ENCODE data around the gene CRKL. TPM values are rescaled to one million over a fixed set of nuclear protein-coding genes. Genes with fewer than 3 reads are reported as not detected.

CRKL gene
- total and polyA plus RNA-seq, 12 donors, result 19.2 to 76.9 (median 54.4) TPM

DNA sequence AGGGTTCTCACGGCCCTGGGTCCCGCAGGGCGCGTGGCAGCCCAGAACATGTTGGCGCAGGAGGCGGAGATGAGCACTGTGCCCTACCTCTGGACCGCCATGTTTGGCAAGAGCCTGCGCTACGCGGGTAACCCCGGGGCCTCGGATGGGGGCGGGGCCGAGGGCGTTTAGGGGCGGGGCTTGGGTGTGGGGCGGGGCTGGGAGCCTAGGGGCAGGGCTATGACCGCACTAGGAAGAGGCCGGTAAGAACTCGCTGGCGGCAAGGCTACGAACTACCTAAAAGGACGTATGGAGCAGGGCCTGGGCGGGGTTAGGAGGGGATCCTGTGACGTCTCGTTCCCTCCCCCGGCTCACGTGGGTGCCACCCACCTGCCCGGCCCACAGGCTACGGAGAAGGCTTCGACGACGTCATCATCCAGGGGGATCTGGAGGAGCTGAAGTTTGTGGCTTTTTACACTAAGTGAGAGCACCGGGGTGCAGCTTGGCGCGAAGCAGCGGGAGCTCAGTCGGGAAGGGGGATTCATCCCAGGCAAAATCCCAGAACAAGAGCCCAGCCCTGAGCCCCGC is 62.1 kb downstream of the CRKL start:
- H3K9me3 ChIP-seq, result peaks cover 0 to 10% (median 6%) of the 10 kb centered on the region in 11 donors
- peak overlapping the region in 1 of 10 donors; percentile 3 for H3K27ac ChIP-seq
- 11 to 13% methylated on average over 32 to 39 of the region's 39 CpGs for WGBS, 2 donors
- H3K27me3 ChIP-seq, result no peaks in the 10 kb centered on the region
- ATAC-seq (peak in 7 of 8 donors; percentile 10 to 64 (median 31)), DNase-seq (peak; percentile 56 to 60)
- H3K36me3 ChIP-seq, result peaks cover 0 to 10% (median 0%) of the 10 kb centered on the region in 9 donors
- peaks cover 20 to 42% (median 34%) of the 10 kb centered on the region in 9 donors for H3K4me1 ChIP-seq
- intact Hi-C loops (cut with DNase I), result no loop called here
- peak overlapping the region in 9 of 10 donors; percentile 15 to 41 (median 31) for H3K4me3 ChIP-seq
- no peak for TF ChIP-seq CTCF (IDR thresholded peaks at IDR 0.05)

DNA sequence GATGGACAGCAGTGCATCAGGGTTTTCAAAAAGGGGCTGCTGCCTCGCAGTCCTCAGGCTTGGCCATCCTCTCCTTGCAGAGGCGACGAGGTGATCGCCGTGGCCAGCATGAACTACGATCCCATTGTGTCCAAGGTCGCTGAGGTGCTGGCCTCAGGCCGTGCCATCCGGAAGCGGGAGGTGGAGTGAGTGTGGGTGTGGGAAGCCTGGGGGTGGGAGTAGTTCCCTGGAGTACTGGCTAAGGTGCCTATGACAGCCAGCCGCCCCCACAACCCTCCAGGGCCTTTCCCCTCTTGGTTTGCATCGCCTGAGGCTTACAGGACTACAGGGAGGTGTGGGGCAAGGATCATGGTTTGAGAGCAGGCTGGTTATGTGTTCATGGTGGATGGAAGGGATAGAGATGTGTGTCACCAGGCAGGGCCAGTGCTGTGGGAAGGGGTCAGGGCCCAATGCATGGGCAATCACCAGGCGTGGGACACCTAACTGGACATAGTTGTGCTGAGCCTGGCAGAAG is 62.8 kb downstream of the CRKL start:
- 37 to 44% methylated on average over 13 of the region's 13 CpGs for WGBS, 2 donors
- TF ChIP-seq CTCF (IDR thresholded peaks at IDR 0.05), result no peak
- H3K36me3 ChIP-seq, result peaks cover 0 to 15% (median 0%) of the 10 kb centered on the region in 9 donors
- ATAC-seq (no peak), DNase-seq (no peak)
- peaks cover 0 to 10% (median 6%) of the 10 kb centered on the region in 11 donors for H3K9me3 ChIP-seq
- peak overlapping the region in 8 of 10 donors; percentile 15 to 41 (median 32) for H3K4me3 ChIP-seq
- H3K4me1 ChIP-seq, result peaks cover 20 to 42% (median 34%) of the 10 kb centered on the region in 9 donors
- intact Hi-C loops (cut with DNase I), result loop anchor here in 5 of 10 donors (2.0 to 10.0 kb wide), 6 partner anchors 63 to 95 kb away; partner anchors contain the start of genes CRKL (in 4 of the 5) and LRRC74B (in 1 of the 5)
- H3K27ac ChIP-seq, result peak overlapping the region in 1 of 10 donors; percentile 3
- H3K27me3 ChIP-seq, result no peaks in the 10 kb centered on the region

DNA sequence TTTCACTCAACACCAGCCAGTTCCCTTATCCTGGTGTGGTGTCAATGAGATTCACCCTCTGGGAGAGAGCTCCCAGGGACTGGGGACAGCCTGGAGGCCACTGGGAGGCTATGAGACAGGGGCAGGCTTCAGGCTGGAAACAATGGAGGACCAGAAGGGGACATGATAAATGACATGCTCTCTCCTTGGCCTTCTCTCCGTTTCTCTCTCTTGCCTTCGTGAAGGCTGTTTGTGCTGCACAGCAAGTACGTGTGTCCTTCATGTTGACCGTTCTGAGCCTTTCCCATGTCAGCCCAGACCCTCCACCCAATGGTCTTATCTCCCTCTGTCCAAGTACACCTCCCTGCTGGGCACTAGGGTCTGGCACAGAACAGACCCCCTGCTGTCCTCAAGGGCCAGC is 63.3 kb downstream of the CRKL start:
- intact Hi-C loops (cut with DNase I), result loop anchor here in 5 of 10 donors (2.0 to 10.0 kb wide), 6 partner anchors 63 to 96 kb away; partner anchors contain the start of genes CRKL (in 4 of the 5) and LRRC74B (in 1 of the 5)
- Histone ChIP-seq H3K27me3 (no peaks in the 10 kb centered on the region), H3K4me3 (no peak overlapping the region), H3K9me3 (peaks cover 0 to 10% (median 6%) of the 10 kb centered on the region in 11 donors), H3K4me1 (peaks cover 20 to 42% (median 34%) of the 10 kb centered on the region in 9 donors), H3K36me3 (peaks cover 0 to 20% (median 0%) of the 10 kb centered on the region in 9 donors), H3K27ac (no peak overlapping the region)
- ATAC-seq, result no peak
- DNase-seq, result no peak
- 81 to 92% methylated on average over 4 of the region's 4 CpGs for WGBS, 2 donors
- no peak for TF ChIP-seq CTCF (IDR thresholded peaks at IDR 0.05)

DNA sequence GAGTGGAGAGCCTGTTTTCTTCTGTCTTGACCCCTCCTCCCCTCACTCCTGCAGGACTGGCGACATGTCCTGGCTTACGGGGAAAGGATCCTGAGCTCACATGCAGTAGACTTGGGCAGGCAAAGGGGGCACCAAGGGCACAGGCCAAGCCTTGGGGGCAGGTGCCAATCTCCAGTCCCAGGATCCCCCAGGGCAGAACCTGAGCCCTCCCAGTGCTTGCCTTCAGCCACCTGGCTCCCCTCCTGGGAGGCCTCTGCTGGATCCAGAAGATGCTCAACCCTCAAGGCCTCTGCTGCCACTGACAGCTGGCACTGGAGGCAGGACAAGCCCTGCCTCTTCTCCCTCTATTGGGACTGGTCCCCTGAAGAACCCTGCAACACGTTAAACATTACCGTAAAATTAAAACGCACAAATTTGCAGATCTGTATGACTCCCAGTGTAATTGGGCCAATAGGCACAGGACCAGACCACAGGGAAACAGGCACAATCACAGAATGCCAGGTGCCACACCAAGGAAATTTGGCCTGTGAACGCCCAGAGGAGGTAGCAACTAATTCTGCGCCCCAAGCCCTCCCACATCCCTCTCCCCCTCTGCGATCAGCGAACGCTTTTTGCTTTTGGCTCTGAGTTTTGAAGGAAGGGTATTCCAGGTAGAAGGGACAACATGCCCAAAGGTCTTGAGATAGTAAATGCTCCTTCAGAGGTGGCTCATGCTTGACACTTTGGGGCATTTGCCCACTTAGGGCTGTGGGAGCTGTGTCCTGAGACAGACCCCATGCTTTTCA is 63.9 kb downstream of the CRKL start:
- Histone ChIP-seq H3K4me3 (peak overlapping the region; percentile 61 to 98 (median 76)), H3K27ac (peak overlapping the region; percentile 75 to 98 (median 92)), H3K9me3 (peaks cover 0 to 10% (median 6%) of the 10 kb centered on the region in 11 donors), H3K27me3 (no peaks in the 10 kb centered on the region), H3K36me3 (peaks cover 0 to 26% (median 4%) of the 10 kb centered on the region in 9 donors), H3K4me1 (peaks cover 20 to 42% (median 34%) of the 10 kb centered on the region in 9 donors)
- no peak for TF ChIP-seq CTCF (IDR thresholded peaks at IDR 0.05)
- WGBS, 2 donors, result 68 to 72% methylated on average over 10 of the region's 10 CpGs
- ATAC-seq, result no peak
- no peak for DNase-seq
- intact Hi-C loops (cut with DNase I), result loop anchor here in 5 of 10 donors (1.0 to 10.0 kb wide), 7 partner anchors 21 to 96 kb away; partner anchors contain the start of genes CRKL (in 4 of the 5), LRRC74B (in 1 of the 5) and THAP7 (in 1 of the 5)
